ENCODE data around the gene GYPB.
"Not testable (repeated sequence)": the region's sequence is repeated elsewhere in the genome, so short reads cannot be mapped to it uniquely, and the experiment has no call there.

The GYPB gene

GRCh38 chr4:144022772-144023400 lies 3.7 kb upstream of the GYPB start:
- not testable (repeated sequence) for H3K9me3 Mint-ChIP-seq; H3K4me3 Mint-ChIP-seq; DNase-seq; H3K36me3 Mint-ChIP-seq (ENCODE audit: low read depth); H3K27ac Mint-ChIP-seq; H3K4me1 Mint-ChIP-seq (ENCODE audit: low read depth); H3K27me3 Mint-ChIP-seq

DNA sequence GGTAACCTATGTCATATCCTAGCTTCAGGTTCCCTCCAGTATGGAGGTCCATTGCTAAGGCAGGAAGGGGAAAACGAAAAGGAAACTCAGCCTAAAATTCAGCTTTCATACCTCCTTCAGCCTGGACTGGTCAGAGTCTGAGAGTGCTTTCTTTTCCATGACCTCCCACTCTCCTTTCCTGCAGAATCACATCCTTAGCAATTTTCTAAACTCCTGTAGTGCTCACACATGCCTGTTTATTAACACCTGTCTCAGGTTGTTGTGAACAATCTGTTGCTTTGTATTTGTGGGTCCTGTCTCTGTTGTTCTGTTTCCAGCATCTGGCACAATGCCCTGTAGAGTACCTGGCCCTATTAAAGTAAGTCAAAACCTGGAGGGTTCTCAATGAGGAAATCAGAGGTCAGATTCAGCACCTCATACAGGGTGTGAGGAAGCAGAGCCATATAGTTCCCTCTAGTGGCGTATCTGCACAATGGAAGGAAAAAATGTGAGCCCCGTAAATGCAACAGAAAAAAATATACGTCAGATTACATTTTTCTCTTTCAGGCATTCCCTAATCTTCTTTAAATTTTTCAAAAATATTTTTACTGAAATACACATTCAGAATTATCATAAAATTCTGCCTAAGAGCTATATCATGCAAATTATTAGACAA lies 2.3 kb upstream of the GYPB start:
- H3K9me3 Mint-ChIP-seq; H3K27ac Mint-ChIP-seq; H3K27me3 Mint-ChIP-seq; DNase-seq; H3K36me3 Mint-ChIP-seq (ENCODE audit: low read depth); H3K4me1 Mint-ChIP-seq (ENCODE audit: low read depth); H3K4me3 Mint-ChIP-seq: not testable (repeated sequence)

GRCh38 chr4:144018223-144019000 lies 768 bp downstream of the GYPB start:
- H3K36me3 Mint-ChIP-seq (ENCODE audit: low read depth); H3K4me3 Mint-ChIP-seq: not testable (repeated sequence)

DNA sequence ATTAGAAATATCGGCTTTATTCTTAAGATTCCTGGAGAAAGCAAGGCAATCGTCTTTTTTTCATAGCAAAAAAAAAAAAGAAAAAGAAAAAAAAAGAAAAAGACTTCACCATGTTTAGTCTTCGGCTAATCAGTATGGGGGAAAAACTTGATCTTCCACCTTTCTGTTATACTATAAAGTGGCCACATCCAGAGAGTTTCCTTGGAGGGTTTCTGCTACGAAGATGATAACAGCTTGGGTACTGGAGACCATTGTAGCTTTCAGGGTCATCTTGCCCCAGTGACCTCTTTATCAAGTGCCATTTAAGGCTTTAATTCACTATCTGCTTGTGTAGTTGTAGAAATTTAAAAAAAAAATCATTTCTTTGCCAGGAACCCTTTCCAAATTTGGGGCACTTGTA lies 1.9 kb downstream of the GYPB start:
- not testable (repeated sequence) for DNase-seq; H3K4me3 Mint-ChIP-seq; H3K36me3 Mint-ChIP-seq (ENCODE audit: low read depth); H3K27me3 Mint-ChIP-seq; H3K27ac Mint-ChIP-seq; H3K9me3 Mint-ChIP-seq; H3K4me1 Mint-ChIP-seq (ENCODE audit: low read depth)

More at GRCh38 chr4:144018223-144019000, 768 bp downstream of the GYPB start:
- not testable (repeated sequence) for H3K4me1 Mint-ChIP-seq (ENCODE audit: low read depth); H3K27me3 Mint-ChIP-seq; H3K9me3 Mint-ChIP-seq; H3K27ac Mint-ChIP-seq; DNase-seq

DNA sequence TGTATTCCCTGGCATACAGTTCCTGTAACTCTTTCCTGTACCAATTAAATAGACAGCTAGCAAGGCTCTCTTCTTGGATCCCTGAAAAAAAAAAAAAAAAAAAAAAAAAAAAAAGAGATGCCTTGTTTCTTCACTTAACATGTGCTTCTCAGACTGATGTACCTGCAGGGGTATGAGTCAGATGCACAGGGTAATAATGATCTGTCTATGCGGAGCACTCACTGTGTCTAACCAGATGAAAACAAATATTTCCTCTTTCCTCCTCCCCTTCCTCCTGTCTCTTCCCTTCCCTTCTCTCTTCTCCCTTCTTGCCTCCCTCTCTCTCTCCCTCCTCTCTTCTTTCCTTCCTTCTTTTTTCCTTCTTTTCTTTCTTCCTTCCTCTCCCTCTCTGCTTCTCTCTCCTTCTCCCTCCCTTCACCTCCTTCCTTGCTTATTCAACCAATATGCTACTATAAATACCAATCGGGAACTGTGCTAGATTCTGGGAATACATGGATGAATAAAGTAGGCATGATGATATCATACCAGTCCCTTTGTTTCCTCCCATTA lies 3.0 kb downstream of the GYPB start:
- H3K9me3 Mint-ChIP-seq; H3K4me1 Mint-ChIP-seq (ENCODE audit: low read depth); DNase-seq; H3K27ac Mint-ChIP-seq; H3K27me3 Mint-ChIP-seq; H3K4me3 Mint-ChIP-seq; H3K36me3 Mint-ChIP-seq (ENCODE audit: low read depth): not testable (repeated sequence)

DNA sequence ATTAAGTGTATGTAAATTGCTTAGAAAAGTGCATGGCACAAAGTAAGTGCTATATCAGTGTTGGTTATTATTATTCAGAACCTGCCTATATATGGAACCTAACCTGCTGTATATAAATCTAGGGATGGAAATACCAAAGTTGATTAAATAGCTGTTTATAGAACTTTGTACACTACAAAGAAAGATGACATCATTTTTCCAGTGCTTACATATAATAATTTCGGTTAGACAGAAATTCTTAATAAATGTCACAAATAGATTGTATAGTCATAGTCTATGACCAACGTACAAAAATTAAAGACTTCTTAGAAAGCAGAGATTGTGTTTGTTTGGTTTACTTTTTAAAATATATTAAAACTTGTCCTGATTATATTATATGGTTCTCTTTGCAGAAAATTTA lies 4.4 kb downstream of the GYPB start:
- Mint-ChIP-seq H3K4me1 (ENCODE audit: low read depth) (no peaks in the 10 kb centered on the region), H3K4me3 (no peak overlapping the region), H3K27me3 (no peaks in the 10 kb centered on the region), H3K27ac (no peak overlapping the region), H3K36me3 (ENCODE audit: low read depth) (no peaks in the 10 kb centered on the region), H3K9me3 (no peaks in the 10 kb centered on the region)
- DNase-seq, result no peak

- not testable (repeated sequence) for H3K4me1 Mint-ChIP-seq (ENCODE audit: low read depth); DNase-seq; H3K27me3 Mint-ChIP-seq; H3K4me3 Mint-ChIP-seq; H3K9me3 Mint-ChIP-seq; H3K27ac Mint-ChIP-seq; H3K36me3 Mint-ChIP-seq (ENCODE audit: low read depth)
Measured at GRCh38 chr4:144008602-144009001, 10.6 kb downstream of the GYPB start.

DNA sequence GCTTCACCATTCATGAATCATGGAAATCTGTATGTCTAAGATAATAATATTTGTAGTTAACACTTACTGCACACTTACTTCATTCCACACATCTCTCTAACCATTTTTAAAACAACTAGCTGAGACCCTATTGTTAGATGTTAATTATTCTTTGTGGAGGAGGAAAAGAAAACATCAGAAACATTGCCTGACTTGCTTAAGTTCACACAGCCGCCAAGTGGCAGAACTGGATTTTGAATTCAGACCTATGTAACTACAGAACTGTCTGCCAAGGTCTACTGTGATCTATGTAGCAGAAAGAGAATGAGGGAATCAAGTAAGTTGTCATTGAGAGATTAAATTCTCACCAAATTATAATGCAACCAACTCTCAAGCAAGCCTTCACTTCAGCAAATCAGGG lies 11.2 kb downstream of the GYPB start:
- not testable (repeated sequence) for H3K9me3 Mint-ChIP-seq; H3K27me3 Mint-ChIP-seq; H3K27ac Mint-ChIP-seq; H3K4me3 Mint-ChIP-seq; H3K36me3 Mint-ChIP-seq (ENCODE audit: low read depth); DNase-seq; H3K4me1 Mint-ChIP-seq (ENCODE audit: low read depth)

DNA sequence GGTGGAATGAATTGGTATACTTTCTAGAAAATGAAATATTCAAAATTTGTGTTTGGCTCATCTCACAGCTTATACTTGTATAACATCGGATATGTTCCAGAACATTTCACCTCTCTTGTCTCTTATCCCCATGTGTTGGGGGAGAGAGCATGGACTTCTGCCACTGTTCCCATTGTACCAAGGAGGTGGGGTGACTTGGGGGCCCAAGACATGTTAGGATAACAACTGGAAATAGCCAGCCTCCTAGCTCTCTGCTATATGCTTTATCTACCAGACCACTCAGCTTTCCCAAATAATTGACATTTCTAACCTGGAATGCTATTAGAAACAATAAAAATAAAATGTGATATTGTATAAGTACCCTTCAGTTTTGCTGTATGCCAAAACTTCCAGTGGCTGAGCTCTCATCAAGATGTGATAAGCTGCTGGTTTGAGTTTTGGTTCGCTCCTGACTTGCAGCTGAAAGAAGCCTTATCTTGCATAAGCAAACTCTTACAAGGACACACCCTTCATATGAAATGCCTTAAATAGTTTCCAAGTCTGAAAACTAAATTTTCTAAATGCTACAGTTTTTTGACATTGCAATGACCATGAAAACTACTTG lies 12.9 kb downstream of the GYPB start:
- not testable (repeated sequence) for H3K27me3 Mint-ChIP-seq; H3K4me1 Mint-ChIP-seq (ENCODE audit: low read depth); H3K36me3 Mint-ChIP-seq (ENCODE audit: low read depth); H3K4me3 Mint-ChIP-seq; DNase-seq; H3K27ac Mint-ChIP-seq; H3K9me3 Mint-ChIP-seq

GRCh38 chr4:144005558-144005953 lies 13.6 kb downstream of the GYPB start:
- not testable (repeated sequence) for H3K36me3 Mint-ChIP-seq (ENCODE audit: low read depth); H3K4me1 Mint-ChIP-seq (ENCODE audit: low read depth); H3K4me3 Mint-ChIP-seq; H3K9me3 Mint-ChIP-seq; H3K27ac Mint-ChIP-seq; DNase-seq; H3K27me3 Mint-ChIP-seq

DNA sequence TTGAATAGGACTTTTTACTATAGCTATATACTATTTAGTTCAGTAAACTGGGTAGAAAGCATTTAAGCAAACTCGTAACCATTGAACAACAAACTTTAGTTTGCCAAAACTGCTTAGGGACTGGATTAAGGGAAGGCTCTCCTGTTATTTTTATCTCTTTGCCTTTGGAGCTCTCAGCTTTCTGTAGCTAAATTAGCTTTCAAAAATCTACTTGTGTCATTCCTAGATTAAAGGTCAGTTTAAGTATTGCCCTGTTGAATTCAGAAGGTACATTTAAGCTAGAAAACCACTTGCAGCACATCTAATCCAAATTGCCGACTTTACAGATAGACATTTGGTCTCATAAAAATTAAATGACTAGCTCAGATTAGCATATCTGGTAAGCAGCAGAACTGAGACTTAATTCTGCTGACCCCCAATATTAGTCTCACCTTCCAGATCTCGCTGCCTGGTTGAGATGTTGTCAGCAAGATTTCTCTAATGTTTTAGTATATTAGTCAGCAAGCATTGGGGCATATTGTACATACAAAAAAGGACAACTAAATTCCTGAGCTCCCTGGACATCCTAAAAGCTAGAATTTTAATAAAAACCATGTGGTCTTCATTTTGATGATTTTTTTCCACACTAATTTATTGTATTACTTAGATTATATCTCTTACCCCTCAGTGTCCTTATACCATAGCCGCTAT lies 14.2 kb downstream of the GYPB start:
- H3K4me1 Mint-ChIP-seq (ENCODE audit: low read depth); H3K4me3 Mint-ChIP-seq; H3K27me3 Mint-ChIP-seq; DNase-seq; H3K9me3 Mint-ChIP-seq; H3K36me3 Mint-ChIP-seq (ENCODE audit: low read depth); H3K27ac Mint-ChIP-seq: not testable (repeated sequence)

- H3K9me3 Mint-ChIP-seq; H3K36me3 Mint-ChIP-seq (ENCODE audit: low read depth); H3K27me3 Mint-ChIP-seq; H3K4me3 Mint-ChIP-seq; H3K27ac Mint-ChIP-seq; H3K4me1 Mint-ChIP-seq (ENCODE audit: low read depth); DNase-seq: not testable (repeated sequence)
Measured at GRCh38 chr4:144003890-144004265, 15.3 kb downstream of the GYPB start.

GRCh38 chr4:144003205-144003889 lies 15.8 kb downstream of the GYPB start:
- H3K27ac Mint-ChIP-seq; H3K4me1 Mint-ChIP-seq (ENCODE audit: low read depth); DNase-seq; H3K4me3 Mint-ChIP-seq; H3K36me3 Mint-ChIP-seq (ENCODE audit: low read depth); H3K9me3 Mint-ChIP-seq; H3K27me3 Mint-ChIP-seq: not testable (repeated sequence)

DNA sequence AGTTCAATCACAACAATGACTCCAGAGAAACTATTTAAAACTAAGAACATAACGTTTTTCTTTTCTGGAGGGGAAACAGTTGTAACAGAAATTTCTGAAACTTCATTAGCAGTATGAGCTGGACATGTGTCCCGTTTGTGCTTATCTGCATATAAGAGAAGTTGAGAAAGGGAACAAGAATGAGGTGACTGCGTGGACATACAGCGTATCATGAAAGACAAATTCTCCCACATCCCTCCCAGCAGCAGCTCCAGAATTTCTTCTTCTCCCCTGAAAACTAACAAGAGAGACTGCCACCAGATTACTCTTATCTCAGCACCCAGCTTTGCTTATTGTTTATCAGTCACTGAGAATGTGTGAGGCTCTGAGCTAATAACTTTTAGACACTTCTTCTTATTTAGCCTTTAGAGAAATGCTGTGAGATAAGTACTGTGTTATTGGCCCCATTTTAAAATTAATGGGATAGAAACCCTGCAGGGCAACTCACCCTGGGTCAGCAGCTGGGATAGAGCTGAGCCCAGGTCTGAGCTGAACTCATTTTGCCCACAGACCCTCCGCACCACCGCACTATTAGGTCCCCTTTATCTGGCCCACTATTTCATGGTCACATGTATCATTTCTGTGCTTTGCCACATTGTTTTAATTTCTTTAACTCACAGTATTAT lies 18.7 kb downstream of the GYPB start:
- H3K4me3 Mint-ChIP-seq; H3K9me3 Mint-ChIP-seq; DNase-seq; H3K27me3 Mint-ChIP-seq; H3K27ac Mint-ChIP-seq; H3K36me3 Mint-ChIP-seq (ENCODE audit: low read depth); H3K4me1 Mint-ChIP-seq (ENCODE audit: low read depth): not testable (repeated sequence)
